NCI-H146 treated with DMSO at 0.1 percent for 48 hours (cell line): ENCODE measurements around the gene MT1G.
A peak's percentile ranks its signal among the peaks of the same experiment; 100 is the strongest.
"Not testable (repeated sequence)": the region's sequence is repeated elsewhere in the genome, so short reads cannot be mapped to it uniquely, and the experiment has no call there.

Experiments
- DNase-seq: peaks from one replicate; lab custom pipeline; 2025; ENCODE audit not compliant: unreplicated experiment; lab: John Stamatoyannopoulos, UW

The MT1G gene

GRCh38 chr16:56637814-56638750, 29.8 kb downstream of the MT1G start, which contains the start of gene MT1A:
MT1A (plus strand) TSS chr16:56638666; CDS start chr16:56638739, 73 bp downstream.
- DNase-seq = no peak

- DNase-seq = no peak
These were observed 31.1 kb downstream of the MT1G start for GRCh38 chr16:56636616-56637413.

DNA sequence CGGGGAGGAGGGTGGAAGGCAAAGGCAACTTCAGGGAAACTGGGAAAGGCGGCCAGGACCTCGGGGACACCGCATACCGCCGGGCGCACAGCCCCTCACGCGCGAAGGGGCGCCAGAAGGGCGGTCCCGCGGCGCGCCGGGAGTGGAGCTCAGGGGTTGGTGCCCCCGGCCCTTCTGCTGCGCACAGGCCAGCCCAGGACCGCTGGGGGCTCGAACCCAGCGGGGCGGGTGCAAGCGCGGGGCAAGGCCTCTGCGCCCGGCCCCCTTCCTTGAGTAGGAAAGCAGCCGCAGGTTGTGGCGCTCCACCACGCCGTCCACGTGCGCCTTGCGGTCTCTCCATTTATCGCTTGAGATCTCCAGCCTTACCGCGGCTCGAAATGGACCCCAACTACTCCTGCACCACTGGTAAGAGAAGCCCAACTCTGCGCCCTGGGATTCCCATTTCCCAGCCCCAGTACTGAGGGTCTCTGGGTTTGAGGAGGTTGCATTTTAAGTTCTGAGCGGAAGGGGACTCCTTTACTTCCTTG, 32.4 kb downstream of the MT1G start:
- no peak for DNase-seq

- no peak for DNase-seq
These were observed 33.0 kb downstream of the MT1G start for GRCh38 chr16:56634715-56635440.

- no peak for DNase-seq
These were observed 34.3 kb downstream of the MT1G start for GRCh38 chr16:56633535-56633934.

GRCh38 chr16:56632848-56633365, 35.0 kb downstream of the MT1G start:
- no peak for DNase-seq

GRCh38 chr16:56632156-56632847, 35.6 kb downstream of the MT1G start, which contains the start of gene MT1M:
MT1M (plus strand) TSS chr16:56632659; CDS start chr16:56632732, 73 bp downstream.
- DNase-seq = no peak

DNA sequence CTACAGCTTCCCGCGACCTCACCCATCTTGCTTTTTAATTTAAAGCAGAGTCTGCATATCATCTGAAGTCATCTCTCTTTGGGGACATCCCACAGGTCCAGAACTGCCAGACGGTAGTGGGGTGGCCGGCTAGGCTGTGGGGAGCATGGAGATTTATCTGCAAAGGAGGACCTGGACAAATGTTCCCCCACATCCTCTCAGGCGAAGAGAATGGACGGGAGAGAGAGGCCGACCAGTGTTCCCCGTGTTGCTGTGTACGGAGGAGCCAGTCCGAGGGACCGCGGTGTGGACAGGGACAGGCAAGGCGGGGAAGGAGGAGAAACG, 36.1 kb downstream of the MT1G start:
- no peak for DNase-seq

- no peak for DNase-seq
These were observed 36.7 kb downstream of the MT1G start for GRCh38 chr16:56631197-56631596.

- DNase-seq = no peak
These were observed 37.7 kb downstream of the MT1G start for GRCh38 chr16:56630134-56630533.

DNA sequence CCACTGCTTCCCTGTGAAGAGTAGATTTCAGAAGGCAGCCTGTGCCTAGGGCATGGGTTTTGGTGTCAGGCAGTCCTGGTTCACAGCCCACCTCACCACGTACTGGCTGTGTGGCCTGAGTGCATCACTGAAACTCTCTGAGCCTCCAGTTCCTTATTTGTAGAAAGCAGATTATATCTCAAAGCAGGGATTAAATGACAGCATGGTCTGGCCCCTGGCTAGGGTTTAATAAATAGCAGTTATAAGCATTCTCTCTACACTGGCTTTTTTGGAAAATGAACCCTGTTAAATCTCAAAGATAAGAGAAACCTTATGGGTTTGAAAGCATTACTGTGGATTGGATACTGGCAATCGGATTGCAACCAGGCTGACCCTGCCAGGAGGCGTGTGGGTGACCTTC, 38.3 kb downstream of the MT1G start:
- no peak for DNase-seq

GRCh38 chr16:56628486-56629350, 39.1 kb downstream of the MT1G start:
- DNase-seq = no peak

- DNase-seq = no peak
These were observed 41.2 kb downstream of the MT1G start for GRCh38 chr16:56626685-56627084.

DNA sequence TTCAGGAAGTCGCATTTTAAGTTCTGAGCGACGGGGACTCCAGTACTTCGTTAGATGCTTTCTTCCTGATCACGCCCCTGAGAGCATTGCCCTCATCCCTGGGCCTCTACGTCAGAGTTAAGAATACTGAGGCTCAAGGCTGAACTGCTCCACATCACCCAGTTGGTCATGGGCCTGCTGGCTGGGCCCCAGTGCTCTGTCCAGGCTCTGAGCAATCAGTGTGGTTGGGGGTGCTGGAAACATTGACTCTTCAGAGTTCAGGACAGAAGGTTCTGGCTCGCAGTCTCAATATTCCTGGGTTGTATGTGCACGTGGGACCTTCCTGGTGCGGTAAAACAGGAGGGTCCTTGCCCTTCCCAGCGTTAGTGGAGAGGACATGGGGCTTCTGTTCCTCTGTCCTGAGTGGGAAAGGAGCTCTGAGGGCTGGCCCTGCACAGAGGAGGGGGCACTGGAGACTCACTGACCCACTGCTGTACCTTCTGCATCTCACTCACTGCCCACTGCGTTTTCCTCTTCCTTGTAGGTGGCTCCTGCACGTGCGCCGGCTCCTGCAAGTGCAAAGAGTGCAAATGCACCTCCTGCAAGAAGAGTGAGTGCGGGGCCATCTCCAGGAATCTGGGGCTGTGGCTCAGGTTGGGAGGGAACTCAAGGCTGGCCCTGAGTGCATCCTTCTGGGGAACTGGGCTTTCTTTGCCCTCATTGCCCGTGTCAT, 41.8 kb downstream of the MT1G start:
- no peak for DNase-seq

DNA sequence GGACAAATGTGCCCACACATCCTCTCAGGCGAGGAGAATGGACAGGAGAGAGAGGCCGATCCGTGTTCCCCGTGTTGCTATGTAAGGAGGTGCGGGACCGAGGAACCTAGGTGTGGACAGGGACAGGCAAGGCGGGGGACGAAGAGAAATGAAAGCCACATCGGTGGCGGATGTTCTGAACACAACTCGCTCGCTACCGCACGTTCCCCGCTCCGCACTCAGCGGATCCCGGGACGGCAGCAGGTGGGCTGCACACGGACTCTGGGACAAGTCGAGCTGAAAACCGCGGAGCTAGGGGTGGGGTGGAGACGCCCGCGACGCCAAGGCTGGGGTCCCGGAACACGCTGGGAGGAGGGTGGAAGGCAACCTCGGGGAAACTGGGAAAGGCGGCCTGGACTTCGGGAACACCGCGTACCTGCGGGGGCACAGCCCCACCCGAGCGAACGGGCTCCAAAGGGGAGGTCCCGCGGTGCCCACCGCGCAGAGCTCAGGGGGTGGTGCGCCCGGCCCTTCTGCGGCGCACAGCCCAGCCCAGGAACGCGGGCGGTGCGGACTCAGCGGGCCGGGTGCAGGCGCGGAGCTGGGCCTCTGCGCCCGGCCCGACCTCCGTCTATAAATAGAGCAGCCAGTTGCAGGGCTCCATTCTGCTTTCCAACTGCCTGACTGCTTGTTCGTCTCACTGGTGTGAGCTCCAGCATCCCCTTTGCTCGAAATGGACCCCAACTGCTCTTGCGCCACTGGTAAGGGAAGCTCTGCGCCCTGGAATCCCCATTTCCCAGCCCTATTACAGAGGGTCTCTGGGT, 42.5 kb downstream of the MT1G start, which contains the start of gene MT1E:
Gene MT1E, plus strand, starts transcription at position 642 of the 803 bp plus-strand sequence. Its CDS starts 71 bp downstream, at position 713.
- DNase-seq = peak; percentile 6

DNA sequence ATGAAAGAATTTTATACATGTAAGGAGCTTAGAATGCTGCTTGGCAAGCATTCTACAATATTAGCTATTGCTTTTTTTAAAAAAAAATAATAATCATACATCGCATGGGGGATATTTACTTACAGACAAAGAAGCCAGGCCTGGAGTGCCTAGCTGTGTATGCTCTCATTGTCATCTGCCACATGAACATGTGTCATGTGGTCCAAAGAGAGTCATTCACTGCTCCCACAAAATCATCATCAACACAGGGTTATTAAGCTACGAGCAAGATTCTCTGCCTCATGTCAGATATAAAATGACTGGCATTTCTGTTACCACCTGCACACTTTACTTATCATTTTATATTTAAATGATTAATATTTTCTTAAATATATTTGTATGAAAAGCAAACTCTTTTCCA, 44.2 kb downstream of the MT1G start:
- DNase-seq = no peak

DNA sequence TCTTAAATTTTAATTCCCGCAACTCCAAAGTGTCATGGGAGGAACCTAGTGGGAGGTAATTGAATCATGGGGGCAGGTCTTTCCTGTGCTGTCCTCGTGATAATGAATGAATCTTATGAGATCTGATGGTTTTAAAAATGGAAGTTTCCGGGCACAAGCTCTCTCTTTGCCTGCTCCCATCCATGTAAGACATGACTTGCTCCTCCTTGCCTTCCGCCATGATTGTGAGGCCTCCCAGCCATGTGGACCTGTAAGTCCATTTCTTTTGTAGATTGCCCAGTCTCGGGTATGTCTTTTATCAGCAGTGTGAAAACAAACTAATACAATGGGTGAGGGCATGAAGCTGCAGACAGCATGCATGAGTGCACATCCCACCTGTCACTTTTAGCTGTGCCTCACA, 44.7 kb downstream of the MT1G start:
- not testable (repeated sequence) for DNase-seq
